Mucosa of gallbladder (tissue), 1 donor: ENCODE measurements around the gene SH3TC2. TPM values are rescaled to one million over a fixed set of nuclear protein-coding genes. Genes with fewer than 3 reads are reported as not detected.

Source experiments
- DNase-seq: peaks from one replicate; pipeline ENCODE4 v3.0.0-alpha.2; 2020; ENCODE audit warnings: low spot score
- total RNA-seq: library from RNA; stranded (reverse); gene quantifications from one replicate; pipeline ENCODE4 v1.2.1, GENCODE V29; 2021
- donor health status: DM: no; HTN: no; CAD: no.

Gene SH3TC2
- total RNA-seq, 1 donor from 2014 or later: 2.7 TPM

DNA sequence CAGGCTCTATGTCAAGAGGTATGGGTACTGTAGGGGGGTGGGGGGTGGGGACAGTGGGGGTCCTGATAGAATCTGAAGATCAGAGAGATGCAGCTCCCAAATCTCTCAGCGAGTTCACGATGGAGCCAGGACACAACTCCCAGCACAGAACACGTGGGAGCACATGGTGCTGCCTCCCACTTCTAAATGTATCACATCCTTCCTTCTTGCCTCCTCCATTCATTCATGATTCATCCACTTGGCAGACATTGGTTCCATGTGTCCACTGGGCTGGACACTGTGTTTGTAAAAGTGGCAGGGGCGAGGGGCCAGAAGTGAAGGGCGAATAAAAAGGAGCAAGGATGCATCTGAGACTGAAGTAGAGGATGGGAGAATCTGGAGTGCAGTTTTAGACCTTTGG, 33.9 kb downstream of the SH3TC2 start:
- DNase-seq: no peak

DNA sequence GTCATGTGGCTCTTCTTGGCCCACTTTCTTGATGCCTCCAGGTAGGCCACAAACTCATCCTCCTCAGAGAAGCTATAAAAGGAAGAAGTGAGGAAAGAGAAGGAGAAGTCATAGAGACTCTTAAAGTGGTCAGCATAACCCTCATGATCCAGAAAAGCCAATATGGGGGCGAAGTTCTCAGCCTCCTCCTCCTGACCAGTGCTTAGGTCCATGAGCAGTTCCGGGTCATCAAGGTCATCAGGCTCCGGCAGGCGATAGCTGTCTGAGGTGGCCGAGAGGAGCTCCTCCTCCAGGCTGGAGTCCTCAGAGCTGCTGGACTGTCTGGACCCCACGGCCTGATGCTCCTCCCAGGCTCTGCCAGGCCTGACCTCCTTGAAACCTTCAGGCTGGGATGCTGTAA, 34.7 kb downstream of the SH3TC2 start:
- DNase-seq: no peak

DNA sequence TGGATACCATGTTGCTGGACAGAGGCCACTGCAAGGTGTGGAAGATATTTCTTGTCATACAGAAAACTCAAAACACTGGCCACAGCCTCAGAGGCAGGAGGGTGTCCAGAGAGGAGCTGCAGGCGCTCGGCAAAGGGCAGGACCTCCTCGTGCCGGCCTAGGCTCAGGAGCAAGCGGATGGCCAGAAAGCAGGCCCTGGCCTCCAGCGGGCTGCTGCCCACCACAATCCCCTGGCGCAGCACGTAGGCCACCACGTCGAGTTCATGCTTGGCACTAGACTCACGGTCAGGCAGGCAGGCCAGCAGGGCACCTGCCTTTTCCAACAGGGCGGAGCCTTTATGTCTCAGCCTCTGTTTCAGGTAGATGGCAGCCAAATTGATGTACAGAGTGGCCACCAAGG, 35.2 kb downstream of the SH3TC2 start:
- DNase-seq: no peak

DNA sequence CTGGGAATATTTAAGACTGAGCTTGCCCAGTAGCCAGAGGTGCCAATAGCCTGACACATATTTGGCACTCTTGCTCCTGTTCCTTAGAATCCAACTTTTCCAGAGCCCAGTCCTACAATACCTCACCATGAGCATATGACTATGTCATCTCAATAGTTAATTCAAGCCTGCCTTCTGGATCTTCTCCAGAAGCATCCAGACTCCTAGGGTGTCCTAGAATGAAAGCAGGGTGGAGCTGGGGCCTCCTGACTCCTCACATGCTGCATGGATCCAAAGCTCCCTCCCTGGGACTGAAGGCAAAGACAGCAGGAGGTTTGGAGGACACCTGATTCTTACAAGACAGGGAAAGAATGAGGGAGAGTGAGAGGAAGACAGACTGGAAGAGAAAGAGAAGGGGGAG, 37.9 kb downstream of the SH3TC2 start:
- DNase-seq: no peak

DNA sequence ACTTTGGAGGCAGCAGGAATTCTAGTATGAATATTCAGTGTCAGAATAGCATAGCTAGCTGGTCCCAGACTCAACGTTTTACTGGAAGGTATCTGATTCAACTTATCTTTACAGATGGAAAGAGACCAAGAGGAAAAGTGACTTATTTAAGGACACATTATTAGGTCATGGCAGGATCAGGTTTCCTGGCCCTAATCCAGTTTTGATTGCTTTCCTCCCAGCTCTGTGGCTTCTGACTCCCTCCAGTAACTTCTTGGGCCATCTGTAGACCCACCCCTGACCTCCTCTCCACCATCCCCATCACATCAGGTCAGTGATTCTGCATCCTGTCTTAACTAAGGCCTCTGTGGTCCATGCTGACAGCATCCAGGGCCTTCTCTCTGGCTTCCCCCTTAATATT, 38.4 kb downstream of the SH3TC2 start:
- no peak for DNase-seq

DNA sequence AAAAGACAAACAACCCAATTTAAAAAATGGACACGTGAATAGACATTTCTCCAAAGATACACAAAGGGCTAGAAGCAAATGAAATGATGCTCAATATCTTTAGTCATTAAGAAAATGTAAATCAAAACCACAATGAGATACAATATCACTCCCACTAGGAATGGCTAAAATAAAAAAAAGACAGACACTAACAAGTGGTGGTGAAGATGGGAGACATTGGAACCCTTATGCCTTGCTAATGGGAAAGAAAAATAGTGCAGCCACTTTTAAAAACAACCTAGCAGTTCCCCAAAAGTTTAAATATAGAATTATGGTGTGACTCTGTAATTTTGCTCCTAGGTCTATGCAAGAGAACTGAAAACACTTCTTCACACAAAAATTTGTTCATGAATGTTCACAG, 40.7 kb downstream of the SH3TC2 start:
- DNase-seq: no peak

DNA sequence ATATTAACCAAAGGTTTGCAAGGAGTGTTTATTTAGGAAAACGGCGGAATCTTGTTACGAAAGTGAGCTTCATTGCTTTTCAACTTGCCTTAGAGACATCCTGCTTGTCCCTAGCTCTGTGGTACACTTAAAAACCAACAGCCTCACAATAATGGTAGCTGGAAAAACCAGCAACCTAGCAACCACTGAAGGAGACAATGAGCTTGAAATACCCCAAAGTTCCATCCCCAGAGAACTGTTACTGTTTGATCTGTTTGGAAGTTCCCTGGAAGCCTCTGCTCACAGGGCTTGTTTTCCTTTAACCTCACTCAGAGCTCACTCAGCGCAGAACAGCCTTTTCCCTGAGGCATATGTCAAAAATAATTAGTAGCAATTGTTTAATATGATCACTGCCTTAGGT, 43.2 kb downstream of the SH3TC2 start:
- no peak for DNase-seq

DNA sequence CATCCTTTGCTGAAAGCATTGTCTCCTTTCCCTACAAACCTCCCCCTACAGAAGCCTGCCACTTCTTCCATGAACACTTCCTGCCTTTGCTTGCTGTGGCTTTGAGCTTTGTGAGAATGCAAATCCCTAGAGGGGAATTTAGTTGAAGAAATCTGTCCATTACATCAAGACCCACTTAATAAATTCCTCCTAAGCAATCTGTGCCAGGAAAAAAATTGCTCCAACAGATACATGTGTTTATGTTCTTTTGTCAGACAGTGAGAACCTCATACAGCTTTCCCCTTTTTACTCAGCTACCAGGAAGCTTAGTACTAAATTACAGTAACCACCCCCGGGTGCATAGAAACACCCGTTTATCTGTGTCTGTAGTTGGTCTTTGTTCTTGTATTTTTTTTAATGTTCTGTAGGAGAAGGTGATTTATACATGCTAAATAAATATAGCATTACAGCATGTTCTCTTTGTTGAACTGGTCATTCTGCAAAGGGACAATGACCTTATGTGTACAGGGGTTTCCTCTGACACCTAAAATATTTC, 43.9 kb downstream of the SH3TC2 start:
- no peak for DNase-seq

DNA sequence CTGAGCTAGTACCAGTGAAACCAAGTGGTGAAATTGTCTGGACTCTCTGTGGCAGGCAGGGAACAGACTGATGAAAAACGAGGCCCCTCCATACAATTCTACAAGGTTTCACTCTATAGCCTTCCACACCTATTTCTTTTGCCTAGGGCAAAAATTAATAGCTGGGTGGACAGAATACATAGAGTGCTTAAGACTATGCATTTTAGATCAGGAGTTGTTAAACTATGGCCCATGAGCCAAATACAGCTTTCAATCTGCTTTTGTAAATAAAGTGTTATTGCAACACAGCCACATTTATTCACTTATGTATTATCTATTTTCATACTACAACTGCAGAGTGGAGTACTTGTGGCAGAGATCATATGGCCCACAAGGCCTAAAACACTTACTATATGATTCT, 45.2 kb downstream of the SH3TC2 start:
- DNase-seq: no peak

DNA sequence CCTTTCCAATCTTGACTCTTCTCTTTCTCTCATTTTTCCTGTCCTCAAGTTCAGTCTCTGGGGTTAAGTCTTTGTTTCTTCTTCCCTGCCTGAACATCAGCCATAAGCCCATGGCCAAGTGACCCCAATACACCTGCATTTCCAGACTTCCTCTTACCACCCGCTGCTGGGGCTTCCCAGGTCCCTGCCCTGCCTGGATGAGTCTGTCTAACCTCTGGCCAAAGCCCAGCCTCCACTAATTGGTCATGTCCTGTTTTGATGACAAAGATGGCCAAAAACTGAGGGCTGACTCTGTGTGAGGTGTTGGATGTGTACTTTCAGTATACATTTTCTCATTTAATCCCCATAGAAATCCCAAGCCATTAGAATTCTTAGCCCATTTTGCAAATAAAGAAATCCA, 47.3 kb downstream of the SH3TC2 start:
- DNase-seq: no peak

DNA sequence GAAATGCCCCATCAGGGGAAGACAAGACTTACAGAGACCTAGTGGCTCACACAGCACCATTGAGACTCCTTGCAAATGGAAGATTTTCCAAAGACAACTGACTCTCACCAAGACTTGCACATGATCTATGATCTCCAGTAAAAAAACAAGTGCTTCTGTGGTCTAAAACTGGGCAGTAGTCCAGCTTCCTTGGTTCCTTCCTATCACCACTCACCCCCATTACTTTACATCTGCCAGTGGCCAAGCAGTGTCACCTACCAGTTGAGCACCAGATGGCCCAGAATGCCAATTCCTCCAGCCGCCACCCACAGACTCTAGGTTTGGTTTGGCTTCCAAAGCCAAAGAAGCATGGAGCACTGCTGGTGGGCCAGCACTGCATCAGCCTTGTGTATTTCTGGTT, 47.7 kb downstream of the SH3TC2 start:
- no peak for DNase-seq

DNA sequence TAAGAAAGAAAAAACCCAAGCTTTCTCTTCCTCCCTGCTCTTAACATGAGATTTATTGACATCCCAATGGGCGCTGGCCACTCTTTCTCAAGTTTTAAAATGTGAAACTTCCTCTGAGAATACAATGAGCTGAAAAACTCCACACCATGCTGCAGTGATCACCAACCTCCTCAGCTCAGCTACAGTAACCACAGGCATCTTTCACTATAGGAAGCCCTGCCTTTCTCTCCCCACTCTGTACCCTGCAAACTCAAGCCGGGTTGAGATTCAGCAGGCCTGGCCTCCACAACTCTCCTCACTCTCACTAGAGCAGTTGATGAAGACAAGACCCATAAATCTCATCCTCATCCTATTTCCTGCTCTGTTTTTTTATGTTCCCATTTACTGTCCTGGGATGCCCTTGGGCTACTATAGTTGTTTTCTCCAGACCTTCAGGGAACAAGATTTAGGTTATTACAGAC, 48.3 kb downstream of the SH3TC2 start:
- no peak for DNase-seq

DNA sequence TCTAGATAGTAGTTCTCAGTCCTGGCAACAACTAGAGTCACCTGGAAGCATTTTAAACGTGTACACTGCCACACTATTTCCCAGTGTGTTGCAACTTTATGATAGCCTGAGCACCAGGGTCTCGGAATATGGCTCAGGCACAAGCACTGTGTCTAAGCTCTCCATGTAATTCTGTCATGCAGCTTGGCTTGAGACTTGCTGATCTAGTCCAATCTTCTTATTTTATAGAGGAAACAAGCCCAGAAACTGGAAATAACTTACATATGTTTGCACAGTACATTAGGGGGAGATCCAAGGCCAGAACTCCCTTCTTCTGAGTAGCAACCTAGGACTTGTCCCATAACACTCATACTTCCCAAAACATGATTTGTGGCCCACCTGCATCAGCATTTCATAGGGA, 49.1 kb downstream of the SH3TC2 start:
- no peak for DNase-seq

DNA sequence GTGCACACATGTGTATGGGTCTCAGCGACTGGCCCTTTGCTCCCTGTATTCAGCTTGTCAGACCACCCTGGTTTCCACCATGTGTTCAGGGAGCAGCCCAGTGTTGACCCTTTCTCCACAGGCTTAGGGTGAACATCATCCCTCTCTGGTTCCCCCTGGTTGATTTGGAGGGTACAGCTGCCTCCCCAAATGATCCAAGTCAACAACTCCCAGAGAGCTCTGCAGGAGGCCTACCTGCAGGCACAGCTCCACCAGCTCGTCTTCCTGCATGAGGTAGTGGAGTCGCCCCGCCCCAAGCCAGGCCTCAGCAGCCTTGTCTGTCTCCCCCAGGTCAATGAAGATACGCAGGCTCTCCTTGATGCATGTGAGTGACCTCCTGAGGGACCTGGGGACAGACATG, 50.5 kb downstream of the SH3TC2 start:
- no peak for DNase-seq

DNA sequence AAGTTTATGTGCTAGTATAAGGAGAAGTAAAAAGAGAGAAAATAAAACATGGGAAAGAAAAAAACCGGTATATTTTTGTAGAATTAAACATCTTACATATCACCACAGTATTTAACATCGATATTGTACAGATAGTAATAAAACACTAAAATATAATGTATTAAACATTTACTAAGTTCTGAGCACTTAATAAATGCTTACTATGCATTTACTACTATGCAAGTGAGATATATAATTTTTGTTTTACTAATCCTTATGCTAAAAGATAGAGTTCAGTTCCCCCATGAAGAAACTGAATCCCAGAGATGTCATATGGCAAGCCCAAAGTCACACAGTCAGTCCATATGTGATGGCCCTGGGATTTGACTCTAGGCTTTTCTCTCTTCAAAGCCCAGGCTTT, 51.1 kb downstream of the SH3TC2 start:
- DNase-seq: no peak

DNA sequence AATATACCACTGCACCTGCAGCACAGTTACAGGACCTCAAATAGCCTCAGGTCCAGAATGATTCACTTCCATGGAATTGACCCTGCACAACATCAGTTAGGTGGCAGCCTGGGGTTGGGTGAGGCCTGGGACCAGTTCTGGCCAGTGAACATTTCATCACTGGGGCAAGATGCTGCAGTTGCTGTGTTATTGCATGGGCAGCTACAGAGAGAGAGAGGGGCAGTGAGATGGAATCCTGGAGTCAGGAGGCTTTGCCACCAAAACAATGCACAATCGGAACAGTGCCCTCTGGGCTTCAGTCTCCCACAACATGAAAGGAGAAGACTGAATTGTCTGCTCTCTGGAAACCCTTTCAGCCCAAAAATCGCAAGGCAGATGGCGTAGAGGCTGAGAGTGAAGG, 51.8 kb downstream of the SH3TC2 start:
- DNase-seq: no peak

DNA sequence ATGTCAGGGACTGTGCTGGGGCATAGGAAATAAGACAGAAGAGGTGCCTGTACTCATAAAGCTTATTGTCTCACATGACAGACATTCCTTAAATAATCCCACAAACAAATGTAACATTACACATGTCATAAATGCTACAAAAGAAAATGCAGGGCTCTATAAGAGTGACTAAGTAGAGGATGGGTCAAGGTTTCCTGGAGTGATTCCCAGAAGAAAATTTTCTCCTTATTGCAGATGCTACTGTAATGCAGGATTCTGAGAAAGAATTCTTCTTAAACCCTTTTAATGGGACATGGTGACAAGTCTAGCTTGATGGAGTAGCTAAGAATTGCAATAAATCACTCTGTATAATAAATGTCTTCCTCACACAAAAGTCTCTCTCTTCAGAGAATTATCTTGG, 55.7 kb downstream of the SH3TC2 start:
- DNase-seq: no peak

DNA sequence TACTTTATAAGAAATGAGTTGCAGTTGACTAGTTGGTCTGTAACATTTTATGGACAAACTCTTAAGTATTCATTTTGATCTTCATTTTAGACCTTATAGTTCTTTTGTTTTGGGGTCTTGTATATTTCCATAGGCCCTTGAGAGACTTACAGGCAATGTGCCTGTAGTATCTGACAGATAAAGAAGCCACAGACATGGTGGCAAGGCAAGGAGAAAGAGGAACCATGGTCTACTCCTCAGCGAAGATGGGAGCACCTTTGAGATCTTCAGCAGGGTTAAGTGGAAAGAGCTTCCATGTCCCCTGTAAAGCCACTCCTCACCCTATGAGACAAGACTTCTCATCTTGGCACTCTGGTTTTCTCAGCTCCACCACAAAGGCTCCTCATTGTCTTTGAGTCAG, 56.4 kb downstream of the SH3TC2 start:
- no peak for DNase-seq

DNA sequence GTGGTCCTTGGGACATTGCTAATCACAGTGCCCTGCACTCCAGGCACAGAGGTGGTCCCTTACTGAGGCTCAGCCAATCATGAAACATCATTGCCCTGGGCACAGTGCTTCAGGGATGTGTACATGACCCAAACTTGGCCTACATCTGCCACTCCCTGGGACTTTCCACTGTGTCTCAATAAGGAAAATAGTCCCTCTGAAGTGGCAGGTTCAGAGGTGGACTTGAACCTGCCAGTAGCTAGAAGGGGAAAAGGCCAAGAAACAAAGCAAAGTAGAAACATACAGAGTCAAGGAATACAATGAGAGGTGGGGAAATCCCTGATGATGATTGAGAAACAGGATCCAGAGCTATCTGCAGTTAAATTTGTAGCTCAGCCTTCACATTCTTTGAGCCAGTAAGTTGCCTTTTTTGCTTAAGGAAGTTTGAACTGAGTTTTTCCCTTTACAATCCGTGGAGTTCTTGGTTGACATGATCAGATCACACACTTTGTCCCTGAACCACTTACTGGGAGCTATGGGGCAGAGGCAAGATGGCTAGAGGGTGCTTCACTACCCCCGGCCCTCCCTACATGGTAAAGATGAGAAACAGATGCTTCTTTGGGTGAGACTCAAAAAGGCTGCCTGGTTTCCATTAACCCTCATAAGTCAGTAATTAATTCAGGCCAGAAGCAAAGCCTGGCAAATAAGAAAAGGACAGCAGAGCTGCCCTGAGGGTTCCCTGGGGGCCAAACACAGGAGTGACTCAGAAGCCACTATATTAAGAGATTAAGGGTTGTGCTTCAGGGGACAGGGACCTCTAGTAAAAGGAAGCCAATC, 57.6 kb downstream of the SH3TC2 start:
- peak; percentile 15 for DNase-seq

DNA sequence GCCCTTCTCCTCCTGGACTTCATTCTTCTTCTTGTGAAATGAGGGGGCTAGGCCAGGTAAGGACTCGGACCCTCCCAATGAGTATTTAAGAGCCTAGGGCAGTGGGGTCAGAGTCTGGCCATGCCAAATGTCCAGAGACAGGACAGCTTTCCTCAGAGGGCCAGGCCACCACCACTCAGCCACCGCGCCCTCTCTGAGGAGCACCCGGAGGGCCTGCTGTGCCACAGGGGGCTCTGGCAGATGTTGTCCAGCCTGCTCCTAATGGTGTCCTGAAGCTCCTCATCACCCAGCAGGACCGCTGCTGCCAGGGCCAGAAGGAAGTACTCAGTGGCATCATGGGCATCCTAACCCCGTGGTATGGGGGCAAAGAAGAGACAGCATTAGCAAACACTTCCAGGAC, 58.3 kb downstream of the SH3TC2 start:
- DNase-seq: no peak

DNA sequence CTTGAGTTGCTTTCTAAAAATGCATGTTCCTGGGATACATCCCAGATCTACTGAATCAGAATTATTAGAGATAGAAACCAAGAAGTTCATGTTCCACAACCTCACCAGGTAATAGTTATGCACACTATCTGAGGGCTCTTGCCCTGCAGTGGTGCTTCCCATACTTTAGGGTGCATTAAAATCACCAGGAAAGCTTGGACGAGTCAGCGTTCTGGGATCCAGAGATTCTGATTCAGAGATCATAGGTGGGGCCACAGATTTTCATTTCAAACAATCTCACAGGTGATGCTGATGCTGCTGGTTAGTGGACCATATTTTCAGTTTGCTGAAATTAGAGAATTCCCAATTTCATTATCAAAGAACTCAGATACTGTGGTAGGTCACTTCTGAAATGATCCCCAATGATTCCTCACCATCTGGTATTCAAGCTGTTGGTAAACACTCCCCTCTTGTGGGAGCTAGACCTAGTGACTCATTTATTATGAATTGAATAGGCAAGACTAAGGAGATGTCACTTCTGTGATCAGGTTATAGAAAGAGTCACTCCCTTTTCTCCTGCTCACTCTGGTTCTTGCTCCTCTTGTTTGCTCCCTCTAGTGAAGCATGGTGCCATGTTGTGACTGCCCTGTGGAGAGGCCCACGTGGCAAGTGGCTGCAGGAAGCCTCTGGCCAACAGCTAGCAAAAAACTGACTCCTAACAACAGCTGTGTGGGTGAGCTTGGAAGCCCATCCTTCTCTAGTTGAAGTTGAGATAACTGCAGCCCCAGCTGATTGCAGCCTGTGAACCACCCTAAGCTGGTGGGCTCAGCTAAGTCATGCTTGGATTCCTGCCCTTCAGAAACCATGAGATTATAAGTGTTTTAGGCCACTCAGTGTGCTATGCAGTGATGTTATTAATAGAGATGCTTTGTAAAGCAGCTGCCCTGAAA, 59.8 kb downstream of the SH3TC2 start:
- DNase-seq: no peak

DNA sequence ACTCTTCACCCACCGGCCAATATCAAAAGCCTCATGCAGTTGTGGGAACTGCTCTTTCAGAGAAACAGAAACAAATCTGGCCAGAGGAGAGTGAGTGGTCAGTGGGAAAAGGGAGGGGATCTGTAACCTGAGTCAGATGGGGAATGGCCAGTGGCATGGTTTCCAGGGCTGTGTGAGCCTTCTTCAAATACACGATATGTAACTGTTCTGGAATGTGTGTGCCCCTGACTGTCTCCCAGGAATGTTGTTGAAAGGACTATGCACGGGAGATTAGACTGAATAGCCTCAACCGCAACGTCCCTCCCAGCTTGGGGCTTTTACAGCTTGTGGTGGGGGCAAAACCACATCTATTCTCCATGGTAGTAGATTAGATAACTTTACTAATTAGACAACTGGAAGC, 60.8 kb downstream of the SH3TC2 start:
- no peak for DNase-seq

DNA sequence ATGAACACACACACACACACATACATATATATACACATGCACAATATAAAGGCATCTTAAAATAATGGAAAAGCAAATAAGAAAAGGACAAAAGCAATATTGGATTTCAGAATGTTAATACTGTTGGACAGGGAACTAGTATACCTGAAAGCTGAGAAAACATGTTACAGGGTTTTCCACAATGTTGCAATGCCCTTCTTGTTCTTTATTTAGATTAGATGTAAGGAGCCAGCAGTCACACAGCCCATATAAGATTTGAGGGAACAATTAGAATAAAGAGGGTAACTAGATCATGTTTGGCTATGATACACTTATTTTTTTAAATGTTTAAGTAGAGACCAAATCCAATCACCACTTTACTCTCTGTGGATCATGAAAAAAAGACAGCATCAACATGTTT, 61.7 kb downstream of the SH3TC2 start:
- no peak for DNase-seq
